ENCODE data around the gene CDK4.

The CDK4 gene

GRCh38 chr12:57736741-57737466 lies 15.2 kb downstream of the CDK4 start:
- TF ChIP-seq CTCF (IDR thresholded peaks at IDR 0.05; ENCODE audit: low read depth, low read length) = no peak
- H3K4me1 ChIP-seq = no peaks in the 10 kb centered on the region; the same call in 1 of the 2 replicates
- DNase-seq = no peak
- H3K36me3 ChIP-seq = no peaks in the 10 kb centered on the region
- H3K9me3 ChIP-seq = no peaks in the 10 kb centered on the region
- peaks cover 57% of the 10 kb centered on the region for H3K27me3 ChIP-seq
- H3K4me3 ChIP-seq (ENCODE audit: low read depth, low read length) = no peak overlapping the region; the same call in 1 of the 2 replicates

- Histone ChIP-seq H3K27me3 (peaks cover 56% of the 10 kb centered on the region), H3K4me3 (ENCODE audit: low read depth, low read length) (peak overlapping the region; percentile 54), H3K9me3 (no peaks in the 10 kb centered on the region), H3K4me1 (no peaks in the 10 kb centered on the region; the same call in 1 of the 2 replicates), H3K36me3 (no peaks in the 10 kb centered on the region)
- TF ChIP-seq CTCF (IDR thresholded peaks at IDR 0.05; ENCODE audit: low read depth, low read length) = peak; percentile 60
- peak; percentile 72 for DNase-seq
These were observed 16.0 kb downstream of the CDK4 start for GRCh38 chr12:57735952-57736740.

GRCh38 chr12:57735198-57735855 lies 16.8 kb downstream of the CDK4 start:
- no peaks in the 10 kb centered on the region; the same call in 1 of the 2 replicates for H3K4me1 ChIP-seq
- no peak for DNase-seq
- H3K36me3 ChIP-seq = no peaks in the 10 kb centered on the region
- peaks cover 50% of the 10 kb centered on the region for H3K27me3 ChIP-seq
- peak overlapping the region; percentile 54 for H3K4me3 ChIP-seq (ENCODE audit: low read depth, low read length)
- TF ChIP-seq CTCF (IDR thresholded peaks at IDR 0.05; ENCODE audit: low read depth, low read length) = no peak
- no peaks in the 10 kb centered on the region for H3K9me3 ChIP-seq

GRCh38 chr12:57734591-57734990 lies 17.5 kb downstream of the CDK4 start:
- no peak for TF ChIP-seq CTCF (IDR thresholded peaks at IDR 0.05; ENCODE audit: low read depth, low read length)
- Histone ChIP-seq H3K36me3 (no peaks in the 10 kb centered on the region), H3K4me3 (ENCODE audit: low read depth, low read length) (no peak overlapping the region), H3K9me3 (no peaks in the 10 kb centered on the region), H3K4me1 (no peaks in the 10 kb centered on the region; the same call in 1 of the 2 replicates), H3K27me3 (peaks cover 44% of the 10 kb centered on the region)
- no peak for DNase-seq

GRCh38 chr12:57733928-57734327 lies 18.2 kb downstream of the CDK4 start:
- no peak for DNase-seq
- Histone ChIP-seq H3K4me1 (no peaks in the 10 kb centered on the region; the same call in 1 of the 2 replicates), H3K27me3 (peaks cover 37% of the 10 kb centered on the region), H3K36me3 (no peaks in the 10 kb centered on the region), H3K4me3 (ENCODE audit: low read depth, low read length) (no peak overlapping the region), H3K9me3 (no peaks in the 10 kb centered on the region)
- no peak for TF ChIP-seq CTCF (IDR thresholded peaks at IDR 0.05; ENCODE audit: low read depth, low read length)

Data from BE2C (cell line).